HG03565 (cell line): ENCODE data around the gene CXXC4.

Experiments used
- ATAC-seq: cut with Tn5 transposase; IDR thresholded peaks from one replicate; pipeline ENCODE4 v1.9.1; 2021; ENCODE audit warnings: mild to moderate bottlenecking, moderate library complexity; ENCODE audit not compliant: unreplicated experiment

The CXXC4 gene

GRCh38 chr4:104494822-104495559 is at the start of gene CXXC4:
CXXC4 (minus strand) TSS chr4:104494894; CDS start chr4:104491802, 3,092 bp downstream.
- ATAC-seq = peak; percentile 24

GRCh38 chr4:104533156-104533555 is 38.5 kb upstream of the CXXC4 start:
- ATAC-seq = no peak

GRCh38 chr4:104532677-104533076 is 38.0 kb upstream of the CXXC4 start:
- ATAC-seq = no peak

- ATAC-seq = no peak
Measured at GRCh38 chr4:104531390-104531789, 36.7 kb upstream of the CXXC4 start.

- no peak for ATAC-seq
Measured at GRCh38 chr4:104530426-104530825, 35.7 kb upstream of the CXXC4 start.

- no peak for ATAC-seq
Measured at GRCh38 chr4:104524591-104524990, 29.9 kb upstream of the CXXC4 start.

- no peak for ATAC-seq
Measured at GRCh38 chr4:104524026-104524425, 29.3 kb upstream of the CXXC4 start.

GRCh38 chr4:104519588-104519987 is 24.9 kb upstream of the CXXC4 start:
- ATAC-seq = peak; percentile 92

GRCh38 chr4:104516884-104517283 is 22.2 kb upstream of the CXXC4 start:
- no peak for ATAC-seq

GRCh38 chr4:104508224-104508623 is 13.5 kb upstream of the CXXC4 start:
- no peak for ATAC-seq

GRCh38 chr4:104507112-104507511 is 12.4 kb upstream of the CXXC4 start:
- ATAC-seq = no peak

- no peak for ATAC-seq
Measured at GRCh38 chr4:104504536-104504935, 9.8 kb upstream of the CXXC4 start.

GRCh38 chr4:104502471-104502870 is 7.8 kb upstream of the CXXC4 start:
- no peak for ATAC-seq

- ATAC-seq = no peak
Measured at GRCh38 chr4:104501290-104501689, 6.6 kb upstream of the CXXC4 start.

GRCh38 chr4:104500442-104500841 is 5.7 kb upstream of the CXXC4 start:
- no peak for ATAC-seq

- ATAC-seq = no peak
Measured at GRCh38 chr4:104494185-104494584, 509 bp downstream of the CXXC4 start.

- ATAC-seq = no peak
Measured at GRCh38 chr4:104493081-104493831, 1.4 kb downstream of the CXXC4 start.

GRCh38 chr4:104492183-104492771 is 2.4 kb downstream of the CXXC4 start:
- ATAC-seq = peak; percentile 27

- no peak for ATAC-seq
Measured at GRCh38 chr4:104491481-104492182, 3.1 kb downstream of the CXXC4 start.

GRCh38 chr4:104490770-104491480 is 3.8 kb downstream of the CXXC4 start:
- ATAC-seq = no peak
